Measurements from ENCODE around the gene RNF149. TPM values are rescaled to one million over a fixed set of nuclear protein-coding genes. Genes with fewer than 3 reads are reported as not detected.

RNF149 gene
- total RNA-seq, 1 donor from 2014 or later, result 15.6 TPM

Small RNA genes lying within 50 kb of the gene (microRNA-seq; reads per million reads assigned to microRNA genes)
- 2.5 reads per million for gene MIR5696

Other genes with a start within 250 kb of the RNF149 start
- gene TBC1D8, start 157.3 kb downstream of the RNF149 start, total RNA-seq, result 37.9 TPM
- 39.0 TPM for gene CNOT11, start 55.8 kb downstream of the RNF149 start, total RNA-seq
- gene CREG2, start 78.8 kb upstream of the RNF149 start, total RNA-seq, result not detected
- gene RFX8, start 166.4 kb upstream of the RNF149 start, total RNA-seq, result not detected

All from Right ventricle myocardium inferior (tissue), 1 donor.